Stromal cell of bone marrow (primary cell): ENCODE data around the gene DNAJC11.

Experiments
- DNase-seq: peaks from one replicate; pipeline ENCODE4 v3.0.0-alpha.2; 2012; ENCODE audit warnings: low read depth

The DNAJC11 gene

DNA sequence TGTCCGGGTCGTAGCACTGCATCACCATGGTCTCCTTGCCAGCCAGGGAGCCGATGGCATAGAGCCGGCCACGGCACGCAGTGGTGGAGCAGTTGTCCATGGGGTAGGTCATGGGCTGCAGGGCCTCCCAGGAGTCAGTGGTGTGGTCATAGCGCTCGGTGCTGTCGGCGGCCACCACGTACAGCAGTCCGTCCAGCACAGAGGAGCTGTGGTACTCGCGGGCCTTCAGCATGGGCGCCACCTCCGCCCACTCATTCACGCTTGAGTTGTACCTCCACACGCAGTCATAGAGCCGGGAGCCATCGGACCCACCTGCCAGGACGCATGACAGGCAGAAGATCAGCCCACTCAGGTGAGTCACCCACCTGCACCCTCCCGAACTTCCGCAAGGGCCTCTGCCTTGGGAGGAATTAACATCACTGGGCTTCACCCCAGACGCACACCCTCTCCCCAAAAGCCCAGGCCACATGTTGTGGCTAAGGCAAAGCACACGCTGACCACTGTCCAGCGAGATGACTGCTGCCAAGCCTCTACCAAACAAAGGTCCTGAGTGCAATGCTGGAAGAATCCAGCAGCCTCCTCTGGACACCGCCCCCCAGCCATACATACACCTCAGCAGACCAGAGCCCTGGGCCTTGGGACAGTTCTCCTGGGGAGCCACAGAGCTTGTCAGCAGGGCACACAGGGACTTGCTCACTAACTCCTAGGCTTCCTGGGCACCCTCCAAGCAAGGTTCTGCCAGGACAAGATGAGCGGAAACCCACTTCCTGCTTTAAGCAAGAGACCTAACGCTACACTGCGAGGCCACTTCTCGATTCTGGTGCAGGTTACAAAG is 102.3 kb downstream of the DNAJC11 start:
- DNase-seq: no peak

DNA sequence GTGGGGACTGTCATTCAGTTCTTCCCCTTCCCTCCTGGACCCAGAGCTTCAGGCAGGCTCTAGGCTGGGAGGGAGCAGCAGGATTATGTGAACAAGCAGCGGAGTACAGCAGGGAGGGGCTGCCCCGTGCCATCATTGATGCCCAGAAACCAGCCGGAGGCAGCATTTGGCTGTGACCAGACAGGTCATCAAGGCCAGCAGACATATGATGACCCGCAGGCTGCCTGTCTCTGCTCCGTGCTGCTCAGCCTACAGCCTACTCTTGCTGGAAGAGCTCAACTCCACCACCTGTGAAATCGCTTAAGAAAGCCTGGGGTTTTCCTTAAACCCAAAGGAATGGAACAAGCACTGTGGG is 103.9 kb downstream of the DNAJC11 start:
- DNase-seq: no peak

DNA sequence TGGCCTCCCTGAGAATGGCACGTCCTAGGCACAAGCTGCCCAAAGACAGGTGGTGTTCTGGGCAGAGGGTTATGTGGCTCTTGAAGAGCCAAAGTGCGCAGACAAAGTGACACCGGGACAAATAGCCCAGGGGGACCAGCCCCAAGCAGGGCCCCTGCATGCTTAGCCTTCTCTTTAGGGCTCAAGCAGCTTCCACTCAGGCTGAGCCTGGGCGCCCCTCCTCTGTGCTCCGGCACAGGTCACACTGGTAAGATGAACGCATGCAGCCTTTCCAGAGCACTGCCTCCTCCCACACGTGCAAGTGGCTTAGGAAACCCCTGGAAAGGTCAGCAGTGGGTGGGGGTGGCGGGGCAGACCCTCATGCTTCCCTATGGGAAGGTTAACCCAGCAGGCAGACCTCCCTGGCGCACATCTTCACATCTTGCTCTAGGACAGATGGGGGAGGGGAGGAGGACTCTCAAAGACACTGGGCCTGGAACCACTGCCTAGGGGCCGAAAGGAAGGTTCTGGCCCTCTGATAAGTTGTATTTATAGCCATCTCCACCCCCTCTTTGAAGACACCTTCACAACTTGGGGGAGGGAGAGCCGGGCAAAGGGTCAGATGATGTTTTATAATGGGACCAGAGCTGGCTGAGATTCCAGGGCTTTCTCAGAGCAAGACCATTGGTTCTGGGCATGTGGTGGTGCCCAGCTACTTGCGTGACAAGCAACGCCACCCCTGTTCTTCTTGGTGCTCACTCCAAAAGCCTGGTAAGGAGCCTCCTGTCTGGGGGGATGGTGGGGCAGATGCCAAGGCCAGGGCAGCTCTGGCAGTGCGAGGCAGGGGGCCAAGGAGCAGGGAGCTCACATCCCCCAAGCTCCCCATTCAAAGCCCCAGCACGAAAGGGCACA is 104.5 kb downstream of the DNAJC11 start:
- DNase-seq: no peak

DNA sequence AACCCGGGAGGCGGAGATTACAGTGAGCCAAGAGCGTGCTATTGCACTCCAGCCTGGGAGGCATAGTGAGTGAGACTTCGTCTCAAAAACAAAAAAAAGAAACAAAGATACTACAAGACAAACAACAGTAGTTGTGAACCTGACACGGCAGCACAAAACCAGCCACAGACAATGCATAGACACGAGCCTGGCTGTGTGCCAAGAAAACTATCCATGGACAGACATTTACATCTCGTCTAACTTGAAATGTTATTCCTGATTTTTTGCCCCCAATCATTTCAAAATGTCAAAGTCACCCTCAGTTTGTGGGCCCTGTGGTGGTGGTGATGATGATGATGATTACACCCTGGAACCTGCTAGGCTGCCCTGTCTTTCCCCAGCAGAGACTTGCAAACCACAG is 105.3 kb downstream of the DNAJC11 start:
- no peak for DNase-seq

DNA sequence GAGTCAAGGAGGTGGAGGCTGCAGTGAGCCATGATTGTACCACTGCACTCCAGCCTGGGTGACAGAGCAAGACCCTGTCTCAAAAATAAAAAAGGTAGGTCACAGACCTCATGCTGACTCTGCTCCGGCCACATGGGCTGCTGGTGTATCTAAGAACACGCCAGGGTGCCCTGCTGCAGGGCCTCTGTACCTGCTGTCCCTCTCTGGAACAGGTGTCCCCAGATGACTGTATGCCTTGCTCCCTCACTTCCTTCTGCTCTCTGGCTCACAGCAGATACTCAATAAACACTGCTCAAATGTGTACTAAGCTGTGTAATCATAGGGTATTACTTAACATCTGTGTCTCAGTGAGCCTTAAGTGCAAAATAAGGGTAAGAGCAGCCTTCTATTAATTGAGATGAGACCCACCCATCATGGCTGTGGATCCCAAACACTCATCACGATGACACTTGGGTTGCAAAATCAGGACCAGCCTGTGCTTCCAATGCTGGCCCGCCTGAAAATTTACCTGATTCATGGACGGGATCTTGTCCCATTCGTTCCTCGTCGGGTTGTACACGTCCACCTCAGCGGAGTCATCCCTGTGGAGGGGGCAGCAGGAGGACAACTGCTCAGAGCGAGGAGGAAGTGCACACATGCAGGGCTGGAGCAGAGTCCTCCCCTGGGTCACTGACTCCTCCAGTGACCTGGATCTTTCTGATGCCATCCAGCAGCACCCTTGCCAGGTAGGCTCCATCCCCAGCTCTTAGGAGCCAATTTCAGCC is 106.5 kb downstream of the DNAJC11 start:
- no peak for DNase-seq

DNA sequence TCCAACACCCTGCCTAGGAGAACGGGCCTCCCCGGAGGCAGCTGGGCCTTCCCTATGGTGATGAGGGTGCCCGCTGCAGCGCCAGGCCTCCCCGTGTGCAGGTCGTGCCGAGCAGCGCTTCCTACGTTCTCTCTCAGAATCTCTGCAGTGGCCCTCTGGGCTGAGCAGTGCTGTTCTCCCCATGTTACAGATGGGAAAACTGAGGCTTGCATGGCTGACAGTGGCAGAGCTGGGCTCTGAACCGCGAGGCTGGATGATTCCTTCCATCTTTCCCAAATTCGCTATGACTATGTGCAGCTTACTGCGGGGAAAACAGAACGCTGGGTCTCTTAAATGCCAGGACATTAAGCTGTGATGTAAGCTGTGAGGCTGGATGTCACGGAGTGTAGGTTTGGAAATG is 107.8 kb downstream of the DNAJC11 start:
- no peak for DNase-seq

DNA sequence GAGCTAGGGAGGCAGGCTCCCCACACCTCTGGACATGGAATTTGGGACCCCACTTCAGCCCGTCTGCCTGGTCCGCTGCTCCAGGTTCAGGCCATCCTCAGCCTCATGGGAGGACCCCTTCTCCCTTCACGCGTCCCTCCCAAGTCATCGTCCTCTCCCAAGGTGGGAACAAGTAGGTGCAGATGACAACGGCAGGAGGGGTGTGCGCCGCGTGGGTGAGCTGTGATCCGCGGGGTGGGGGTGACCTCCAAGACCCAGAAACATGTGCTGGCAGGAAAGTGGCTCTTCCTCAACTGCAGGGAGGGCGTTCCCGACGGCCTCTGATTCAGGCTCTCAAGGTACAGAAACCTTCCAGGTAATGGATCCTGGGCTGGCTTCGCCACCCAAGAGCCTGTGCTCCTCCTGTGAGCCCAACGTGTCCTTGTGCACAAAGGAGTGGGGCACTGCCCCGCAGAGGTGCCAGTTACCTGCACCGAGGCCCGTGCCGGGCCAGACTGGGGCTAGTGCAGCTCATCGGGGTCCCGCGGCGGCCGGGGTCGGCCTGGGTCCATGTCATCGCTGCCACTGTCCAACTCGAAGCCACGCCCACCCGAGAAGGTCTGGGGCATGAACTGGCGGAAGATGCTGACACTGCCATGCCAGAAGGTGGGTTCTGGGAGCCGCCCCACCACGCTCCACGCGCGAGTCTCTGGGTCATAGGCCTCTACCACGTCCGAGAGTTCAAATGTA is 108.6 kb downstream of the DNAJC11 start:
- DNase-seq: no peak

DNA sequence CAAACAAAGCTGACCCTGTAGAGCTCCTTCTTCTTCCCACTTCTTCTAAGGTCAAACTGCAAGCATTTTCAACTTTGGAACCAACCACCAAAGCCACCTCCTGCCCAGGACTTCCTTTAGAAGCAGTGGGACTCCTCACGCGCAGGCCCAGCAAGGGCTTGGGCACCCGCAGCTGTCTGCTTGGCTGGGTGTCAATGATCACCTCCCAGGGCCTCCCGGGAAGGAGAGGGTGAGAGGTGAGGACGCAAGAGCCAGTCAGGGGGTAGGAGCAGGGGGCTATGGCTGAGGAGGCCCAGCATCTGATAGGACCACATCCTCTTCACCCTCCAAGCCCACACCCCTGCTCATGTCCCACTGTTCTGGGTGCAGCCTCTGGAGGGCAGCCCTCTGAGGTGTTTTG is 109.2 kb downstream of the DNAJC11 start:
- DNase-seq: no peak

DNA sequence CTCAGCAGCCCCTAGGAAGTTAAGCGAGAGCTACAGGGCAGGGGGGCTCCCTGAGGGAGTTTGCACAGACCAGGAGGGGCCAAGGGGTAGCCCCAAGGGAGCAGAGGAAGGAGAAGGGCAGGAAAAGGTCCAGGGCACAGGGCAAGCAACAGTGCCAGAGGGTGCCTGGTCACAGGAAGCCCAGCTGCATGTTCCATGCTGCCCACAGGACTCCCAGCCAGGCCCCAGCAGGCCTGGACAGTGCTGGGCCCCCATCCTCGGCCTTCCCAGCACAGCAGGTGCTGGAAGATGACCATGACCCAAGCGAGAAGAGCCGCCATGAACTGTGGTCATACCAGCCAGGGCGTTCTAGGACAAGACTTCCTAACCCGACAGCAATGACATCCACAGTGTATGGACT is 110.0 kb downstream of the DNAJC11 start:
- DNase-seq: no peak

DNA sequence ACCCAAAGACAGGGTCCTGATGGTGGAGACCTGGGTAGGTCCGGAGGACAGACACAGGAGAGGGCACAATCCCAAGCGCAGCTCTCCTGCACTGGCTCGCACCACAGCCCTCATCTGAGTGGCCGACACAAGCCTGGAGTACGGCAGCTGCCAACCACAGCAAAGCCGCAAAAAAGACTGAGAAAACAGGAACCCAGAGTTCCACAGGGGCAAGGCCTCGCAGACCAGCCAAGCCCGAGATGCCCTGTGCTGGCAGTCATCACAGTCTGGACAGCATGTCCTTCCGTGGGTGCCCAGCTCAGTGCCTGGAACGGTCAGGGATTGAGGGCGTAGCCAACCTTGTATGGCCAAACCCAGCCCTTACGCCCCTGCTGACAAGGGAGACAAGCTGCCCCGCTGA is 110.4 kb downstream of the DNAJC11 start:
- DNase-seq: no peak

DNA sequence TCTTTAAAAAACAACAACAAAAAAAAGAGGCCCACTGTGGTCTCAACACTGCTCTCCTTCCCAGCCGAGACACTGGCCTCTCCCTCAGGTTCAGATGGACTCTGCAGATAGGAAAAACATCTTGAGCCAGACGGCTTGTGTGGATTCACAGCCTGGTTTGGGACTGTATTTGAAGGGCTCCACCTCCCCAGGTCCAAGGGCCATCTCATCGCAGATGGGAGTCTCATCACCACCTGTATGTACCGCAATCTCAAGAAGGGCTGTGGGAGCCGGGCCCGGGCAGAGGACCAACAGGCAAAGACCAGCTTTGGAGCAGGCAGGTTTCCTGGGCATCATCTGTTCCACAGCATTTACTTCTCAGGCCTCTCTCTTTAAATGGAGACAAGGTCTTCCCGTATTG is 111.6 kb downstream of the DNAJC11 start:
- no peak for DNase-seq

DNA sequence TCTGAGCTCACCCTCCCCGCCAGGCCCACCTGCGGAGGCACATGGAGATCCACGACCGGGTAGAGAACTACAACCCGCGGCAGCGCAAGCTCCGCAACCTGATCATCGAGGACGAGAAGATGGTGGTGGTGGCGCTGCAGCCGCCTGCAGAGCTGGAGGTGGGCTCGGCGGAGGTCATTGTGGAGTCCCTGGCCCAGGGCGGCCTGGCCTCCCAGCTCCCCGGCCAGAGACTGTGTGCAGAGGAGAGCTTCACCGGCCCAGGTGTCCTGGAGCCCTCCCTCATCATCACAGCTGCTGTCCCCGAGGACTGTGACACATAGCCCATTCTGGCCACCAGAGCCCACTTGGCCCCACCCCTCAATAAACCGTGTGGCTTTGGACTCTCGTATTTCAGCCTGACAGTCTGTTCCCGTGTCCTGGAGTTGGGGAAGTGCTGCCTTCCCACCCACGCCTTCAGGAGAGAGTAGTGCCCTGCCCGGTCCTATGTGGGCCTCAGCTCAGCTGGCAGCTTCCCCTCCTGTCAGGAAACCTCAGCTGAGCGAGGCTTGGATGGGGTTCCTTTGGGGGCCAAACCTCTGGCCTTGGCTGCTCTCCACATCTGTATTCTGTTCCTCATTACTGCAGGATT is 112.6 kb downstream of the DNAJC11 start:
- no peak for DNase-seq

DNA sequence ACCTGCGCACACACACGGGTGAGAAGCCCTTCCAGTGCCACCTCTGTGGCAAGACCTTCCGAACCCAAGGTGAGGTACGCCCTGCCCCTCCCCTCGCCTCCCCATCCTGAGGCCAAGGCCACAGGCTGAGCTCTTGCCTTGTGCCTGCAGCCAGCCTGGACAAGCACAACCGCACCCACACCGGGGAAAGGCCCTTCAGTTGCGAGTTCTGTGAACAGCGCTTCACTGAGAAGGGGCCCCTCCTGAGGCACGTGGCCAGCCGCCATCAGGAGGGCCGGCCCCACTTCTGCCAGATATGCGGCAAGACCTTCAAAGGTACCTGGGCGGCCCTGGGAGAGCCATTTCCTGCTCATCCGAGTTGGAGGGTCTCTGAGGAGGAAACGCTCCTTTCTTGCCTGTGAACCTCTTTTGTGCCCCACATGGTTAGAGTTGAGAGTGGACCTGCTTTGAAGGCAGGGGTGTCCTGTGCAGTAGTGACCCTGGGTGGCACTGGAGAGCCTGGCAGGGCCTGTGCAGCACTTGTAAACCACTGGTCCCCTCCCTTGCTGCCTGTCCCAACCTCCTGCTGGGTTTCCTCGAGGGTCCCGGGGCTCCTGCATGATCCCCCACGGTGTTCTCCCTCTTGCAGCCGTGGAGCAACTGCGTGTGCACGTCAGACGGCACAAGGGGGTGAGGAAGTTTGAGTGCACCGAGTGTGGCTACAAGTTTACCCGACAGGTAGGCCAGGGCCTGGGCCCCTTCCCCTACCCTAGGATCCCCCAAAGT is 113.3 kb downstream of the DNAJC11 start:
- DNase-seq: no peak

DNA sequence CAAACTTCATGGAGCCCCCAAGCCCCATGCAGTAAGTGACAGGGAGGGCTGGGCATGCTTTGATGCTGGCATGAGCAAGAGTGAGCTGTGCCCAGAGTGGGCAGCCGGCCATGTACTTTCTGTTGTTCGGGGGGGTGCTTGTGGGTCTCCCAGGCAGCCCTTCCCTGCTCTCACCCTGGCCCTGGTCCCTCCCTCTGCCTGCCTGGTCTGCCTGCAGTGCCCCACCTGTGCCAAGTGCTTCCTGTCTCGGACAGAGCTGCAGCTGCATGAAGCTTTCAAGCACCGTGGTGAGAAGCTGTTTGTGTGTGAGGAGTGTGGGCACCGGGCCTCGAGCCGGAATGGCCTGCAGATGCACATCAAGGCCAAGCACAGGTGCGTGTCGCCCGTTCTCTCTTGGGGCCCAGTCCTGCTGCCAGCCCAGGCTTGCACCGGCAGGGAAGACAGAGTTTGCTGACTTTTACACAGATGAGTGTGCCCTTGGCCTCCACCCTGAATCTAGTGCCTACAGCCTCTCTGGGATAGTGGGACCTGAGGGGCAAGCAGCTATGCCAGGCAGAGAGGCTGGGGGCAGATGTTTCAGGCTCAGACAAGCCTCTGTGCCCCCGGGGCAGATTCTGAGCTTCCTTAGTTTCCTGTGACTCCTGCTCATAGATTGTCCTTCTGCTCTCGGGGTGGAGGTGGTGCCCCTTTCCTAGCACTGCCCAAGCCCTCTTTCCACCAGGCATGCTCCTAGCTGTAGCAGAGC is 114.2 kb downstream of the DNAJC11 start:
- DNase-seq: no peak

DNA sequence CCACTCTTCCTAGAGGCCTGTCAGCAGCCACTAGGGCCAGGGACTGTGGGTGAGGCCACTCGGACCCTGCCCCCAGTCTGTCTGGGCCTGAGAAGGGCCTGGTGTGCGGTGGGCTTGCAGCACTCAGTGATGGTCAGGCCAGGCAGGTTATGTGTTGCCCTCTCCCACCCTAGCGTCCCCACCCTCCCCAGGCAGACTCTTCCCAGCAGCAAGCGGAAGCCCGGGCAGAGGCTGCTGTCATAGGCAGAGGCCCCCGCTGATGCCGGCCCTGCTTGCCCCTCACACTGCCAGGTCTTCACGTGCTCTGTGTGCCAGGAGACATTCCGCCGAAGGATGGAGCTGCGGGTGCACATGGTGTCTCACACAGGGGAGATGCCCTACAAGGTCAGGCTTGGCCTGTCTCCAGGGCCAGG is 115.2 kb downstream of the DNAJC11 start:
- DNase-seq: no peak

DNA sequence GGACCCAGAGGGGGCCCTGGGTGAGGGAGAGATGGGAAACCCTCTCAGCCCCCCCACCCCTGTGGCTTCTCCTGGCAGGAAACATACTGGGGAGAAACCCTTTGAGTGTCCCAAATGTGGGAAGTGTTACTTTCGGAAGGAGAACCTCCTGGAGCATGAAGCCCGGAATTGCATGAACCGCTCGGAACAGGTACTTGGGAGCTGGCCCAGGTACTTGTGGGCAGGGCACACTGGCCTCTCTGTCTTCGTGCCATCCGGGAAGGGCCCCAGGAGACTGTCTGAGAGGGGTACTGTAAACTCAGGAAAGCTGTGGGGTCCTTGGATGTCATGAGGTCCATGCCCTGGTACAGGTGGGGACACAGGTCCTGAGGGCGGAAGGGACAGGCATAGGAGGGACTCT is 115.8 kb downstream of the DNAJC11 start:
- DNase-seq: no peak

DNA sequence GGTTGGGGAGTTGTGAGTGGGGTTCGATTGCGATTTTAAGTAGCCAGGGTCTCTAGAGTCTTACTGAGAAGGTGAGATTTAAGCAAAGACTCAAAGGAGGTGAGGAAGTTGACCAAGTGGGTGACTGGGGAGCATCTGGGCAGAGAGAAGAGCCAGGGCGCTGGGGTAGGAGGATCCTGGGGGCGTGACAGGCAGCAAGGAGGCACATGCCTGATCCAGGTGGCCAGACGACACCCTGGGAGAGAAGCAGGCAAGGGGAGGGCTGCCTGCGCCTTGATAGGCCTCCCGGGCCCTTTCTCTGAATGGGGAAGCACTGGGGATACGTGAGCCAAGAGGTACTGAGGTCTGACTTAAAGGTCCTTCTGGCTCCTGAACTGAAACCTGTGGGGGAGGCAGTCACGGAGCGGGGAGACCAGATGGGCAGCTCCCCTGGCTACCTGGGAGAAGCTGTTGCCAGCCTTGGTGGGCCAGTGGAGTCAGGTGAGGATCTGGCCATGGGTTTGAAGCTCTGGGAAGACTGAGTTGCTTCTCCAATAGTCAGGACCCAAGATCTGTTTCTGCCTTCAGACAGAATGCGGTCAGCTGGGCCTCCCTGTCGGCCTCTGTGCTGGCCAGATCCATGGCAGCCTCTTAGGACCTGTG is 116.4 kb downstream of the DNAJC11 start:
- DNase-seq: no peak
